Epidermal melanocyte (primary cell): ENCODE results near the gene PLD1.
"Not testable (repeated sequence)": the region's sequence is repeated elsewhere in the genome, so short reads cannot be mapped to it uniquely, and the experiment has no call there.

Experiments used
- DNase-seq: peaks from one replicate; pipeline ENCODE4 v3.0.0; 2011; ENCODE audit warnings: low spot score; ENCODE audit not compliant: insufficient read length

Gene PLD1

GRCh38 chr3:171704002-171704401 is 106.3 kb downstream of the PLD1 start:
- no peak for DNase-seq

GRCh38 chr3:171703144-171703543 is 107.1 kb downstream of the PLD1 start:
- DNase-seq, result no peak

- no peak for DNase-seq
Observed at GRCh38 chr3:171700653-171701052, 109.6 kb downstream of the PLD1 start.

- DNase-seq, result no peak
Observed at GRCh38 chr3:171700157-171700556, 110.1 kb downstream of the PLD1 start.

GRCh38 chr3:171699601-171700000 is 110.7 kb downstream of the PLD1 start:
- DNase-seq, result no peak

GRCh38 chr3:171696805-171697204 is 113.5 kb downstream of the PLD1 start:
- no peak for DNase-seq

- no peak for DNase-seq
Observed at GRCh38 chr3:171695426-171695825, 114.9 kb downstream of the PLD1 start.

- DNase-seq, result no peak
Observed at GRCh38 chr3:171694888-171695287, 115.4 kb downstream of the PLD1 start.

GRCh38 chr3:171692551-171692950 is 117.7 kb downstream of the PLD1 start:
- not testable (repeated sequence) for DNase-seq

- no peak for DNase-seq
Observed at GRCh38 chr3:171691485-171691884, 118.8 kb downstream of the PLD1 start.

- no peak for DNase-seq
Observed at GRCh38 chr3:171690281-171690680, 120.0 kb downstream of the PLD1 start.

- no peak for DNase-seq
Observed at GRCh38 chr3:171688593-171688992, 121.7 kb downstream of the PLD1 start.

- no peak for DNase-seq
Observed at GRCh38 chr3:171688002-171688401, 122.3 kb downstream of the PLD1 start.

GRCh38 chr3:171687581-171687980 is 122.7 kb downstream of the PLD1 start:
- DNase-seq, result no peak

- DNase-seq, result no peak
Observed at GRCh38 chr3:171687064-171687463, 123.2 kb downstream of the PLD1 start.

GRCh38 chr3:171685116-171685895 is 125.0 kb downstream of the PLD1 start:
- no peak for DNase-seq

- DNase-seq, result no peak
Observed at GRCh38 chr3:171684221-171684620, 126.1 kb downstream of the PLD1 start.

GRCh38 chr3:171682743-171683142 is 127.5 kb downstream of the PLD1 start:
- no peak for DNase-seq

GRCh38 chr3:171680726-171681411 is 129.4 kb downstream of the PLD1 start:
- DNase-seq, result no peak

GRCh38 chr3:171678971-171679492 is 131.3 kb downstream of the PLD1 start:
- no peak for DNase-seq

GRCh38 chr3:171677706-171678105 is 132.6 kb downstream of the PLD1 start:
- no peak for DNase-seq

GRCh38 chr3:171676601-171677175 is 133.6 kb downstream of the PLD1 start:
- no peak for DNase-seq
